ENCODE measurements around the gene FILIP1L.

DNA sequence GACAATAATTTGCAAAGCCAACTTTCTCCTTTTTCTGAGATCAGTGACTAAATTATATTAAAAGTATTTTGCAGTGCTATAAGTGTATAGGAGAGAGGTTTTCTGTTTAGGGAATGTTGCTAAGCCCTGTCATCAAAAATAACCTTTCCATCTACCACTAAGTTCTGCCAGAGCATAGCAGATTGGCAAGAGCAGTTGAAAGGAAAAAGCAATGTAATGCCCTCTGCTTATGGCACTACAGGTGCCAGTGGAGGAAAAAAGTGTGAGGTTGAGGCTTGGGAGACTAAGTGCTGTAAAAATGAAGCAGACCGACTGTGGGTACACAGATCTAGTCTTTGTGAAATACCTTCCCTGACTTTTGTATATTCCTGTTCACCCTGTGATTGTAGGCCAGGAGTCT is 11.5 kb downstream of the FILIP1L start:
- TF ChIP-seq, protein P1, sequence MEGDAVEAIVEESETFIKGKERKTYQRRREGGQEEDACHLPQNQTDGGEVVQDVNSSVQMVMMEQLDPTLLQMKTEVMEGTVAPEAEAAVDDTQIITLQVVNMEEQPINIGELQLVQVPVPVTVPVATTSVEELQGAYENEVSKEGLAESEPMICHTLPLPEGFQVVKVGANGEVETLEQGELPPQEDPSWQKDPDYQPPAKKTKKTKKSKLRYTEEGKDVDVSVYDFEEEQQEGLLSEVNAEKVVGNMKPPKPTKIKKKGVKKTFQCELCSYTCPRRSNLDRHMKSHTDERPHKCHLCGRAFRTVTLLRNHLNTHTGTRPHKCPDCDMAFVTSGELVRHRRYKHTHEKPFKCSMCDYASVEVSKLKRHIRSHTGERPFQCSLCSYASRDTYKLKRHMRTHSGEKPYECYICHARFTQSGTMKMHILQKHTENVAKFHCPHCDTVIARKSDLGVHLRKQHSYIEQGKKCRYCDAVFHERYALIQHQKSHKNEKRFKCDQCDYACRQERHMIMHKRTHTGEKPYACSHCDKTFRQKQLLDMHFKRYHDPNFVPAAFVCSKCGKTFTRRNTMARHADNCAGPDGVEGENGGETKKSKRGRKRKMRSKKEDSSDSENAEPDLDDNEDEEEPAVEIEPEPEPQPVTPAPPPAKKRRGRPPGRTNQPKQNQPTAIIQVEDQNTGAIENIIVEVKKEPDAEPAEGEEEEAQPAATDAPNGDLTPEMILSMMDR (IDR thresholded peaks at IDR 0.05): no peak
- no peak for TF ChIP-seq EZH2 (IDR thresholded peaks at IDR 0.05; ENCODE audit: borderline replicate concordance, insufficient read depth, low read depth, low read length, poor library complexity, severe bottlenecking)

All from B cell (primary cell).